GM19467 (cell line): Measurements from ENCODE around the gene SGK1.
"Not testable (repeated sequence)": the region's sequence is repeated elsewhere in the genome, so short reads cannot be mapped to it uniquely, and the experiment has no call there.

Experiments
- ATAC-seq: cut with Tn5 transposase; IDR thresholded peaks from one replicate; pipeline ENCODE4 v1.9.1; 2021; ENCODE audit warnings: mild to moderate bottlenecking, moderate library complexity; ENCODE audit not compliant: unreplicated experiment

Gene SGK1

GRCh38 chr6:134328792-134329191 lies 10.9 kb upstream of the SGK1 start:
- no peak for ATAC-seq

- ATAC-seq, result no peak
Observed at GRCh38 chr6:134328138-134328537, 10.2 kb upstream of the SGK1 start.

GRCh38 chr6:134326192-134326591 lies 8.3 kb upstream of the SGK1 start:
- not testable (repeated sequence) for ATAC-seq

GRCh38 chr6:134324766-134325165 lies 6.9 kb upstream of the SGK1 start:
- no peak for ATAC-seq

GRCh38 chr6:134324141-134324540 lies 6.2 kb upstream of the SGK1 start:
- ATAC-seq, result no peak

- no peak for ATAC-seq
Observed at GRCh38 chr6:134323698-134324097, 5.8 kb upstream of the SGK1 start.

- ATAC-seq, result no peak
Observed at GRCh38 chr6:134323294-134323693, 5.4 kb upstream of the SGK1 start.

GRCh38 chr6:134322216-134322615 lies 4.3 kb upstream of the SGK1 start:
- ATAC-seq, result no peak

GRCh38 chr6:134321246-134321645 lies 3.3 kb upstream of the SGK1 start:
- no peak for ATAC-seq

GRCh38 chr6:134319686-134320085 lies 1.8 kb upstream of the SGK1 start:
- ATAC-seq, result not testable (repeated sequence)

- no peak for ATAC-seq
Observed at GRCh38 chr6:134318974-134319281, 1.0 kb upstream of the SGK1 start.

- ATAC-seq, result no peak
Observed at GRCh38 chr6:134318236-134318973, 493 bp upstream of the SGK1 start.

- no peak for ATAC-seq
Observed at GRCh38 chr6:134316733-134317431, 1.0 kb downstream of the SGK1 start.

- ATAC-seq, result no peak
Observed at GRCh38 chr6:134315974-134316441, 1.9 kb downstream of the SGK1 start.

- no peak for ATAC-seq
Observed at GRCh38 chr6:134315189-134315588, 2.7 kb downstream of the SGK1 start.

GRCh38 chr6:134314006-134314821 lies 3.7 kb downstream of the SGK1 start:
- ATAC-seq, result no peak

GRCh38 chr6:134312038-134312660 lies 5.8 kb downstream of the SGK1 start:
- no peak for ATAC-seq

- no peak for ATAC-seq
Observed at GRCh38 chr6:134310817-134311216, 7.1 kb downstream of the SGK1 start.

- ATAC-seq, result no peak
Observed at GRCh38 chr6:134309983-134310605, 7.8 kb downstream of the SGK1 start.

- ATAC-seq, result no peak
Observed at GRCh38 chr6:134309227-134309626, 8.7 kb downstream of the SGK1 start.

GRCh38 chr6:134308800-134309199 lies 9.1 kb downstream of the SGK1 start:
- no peak for ATAC-seq
